HT1080 (cell line): ENCODE results near the gene ULBP3. TPM values are rescaled to one million over a fixed set of nuclear protein-coding genes. Genes with fewer than 3 reads are reported as not detected.
"Not testable (repeated sequence)": the region's sequence is repeated elsewhere in the genome, so short reads cannot be mapped to it uniquely, and the experiment has no call there.

Experiments
- DNase-seq: peaks from one replicate; pipeline ENCODE4 v3.0.0-alpha.2; 2015; ENCODE audit warnings: low read depth
- total RNA-seq: library from RNA; depleted of rRNA; stranded (reverse); fragments of >200 nt; shearing (Covaris generic); gene quantifications from 2 replicates; pipeline ENCODE4 v1.2.3, GENCODE V29; 2014

The ULBP3 gene
- total RNA-seq, 1 experiment from 2014 or later = 18.3 TPM

DNA sequence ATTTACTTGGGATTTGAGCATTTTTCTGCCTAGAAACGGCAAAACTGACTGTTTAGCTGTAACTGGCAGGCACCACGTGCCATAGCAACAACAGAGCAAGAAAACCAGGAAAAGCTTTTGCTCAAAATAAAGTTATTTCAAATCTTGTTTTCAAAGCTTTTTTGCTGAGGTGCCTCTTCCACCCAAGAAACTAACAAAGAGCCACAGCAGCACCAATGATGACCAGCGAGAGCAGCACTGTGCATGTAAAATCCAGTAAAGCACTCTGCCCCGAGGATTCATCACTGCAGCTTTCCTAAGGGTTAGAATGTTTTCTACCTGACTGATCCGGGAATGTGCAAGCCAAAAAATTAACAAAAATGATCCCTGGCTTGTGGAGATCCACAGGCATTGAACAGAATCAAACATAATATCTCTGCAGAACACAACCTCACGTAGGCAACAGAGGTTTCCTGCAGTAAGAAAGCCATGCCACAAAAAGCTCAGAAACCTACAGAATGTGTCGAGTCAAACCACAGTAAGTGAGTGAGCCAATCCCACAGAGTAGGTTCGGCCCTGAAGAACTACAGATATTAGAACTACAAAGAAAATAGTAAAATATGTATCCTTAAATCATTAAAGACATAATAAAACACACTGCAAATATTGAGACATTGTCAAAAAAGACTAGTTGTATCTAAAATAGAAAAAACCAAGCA is 7.4 kb upstream of the ULBP3 start:
- peak; percentile 18 for DNase-seq

DNA sequence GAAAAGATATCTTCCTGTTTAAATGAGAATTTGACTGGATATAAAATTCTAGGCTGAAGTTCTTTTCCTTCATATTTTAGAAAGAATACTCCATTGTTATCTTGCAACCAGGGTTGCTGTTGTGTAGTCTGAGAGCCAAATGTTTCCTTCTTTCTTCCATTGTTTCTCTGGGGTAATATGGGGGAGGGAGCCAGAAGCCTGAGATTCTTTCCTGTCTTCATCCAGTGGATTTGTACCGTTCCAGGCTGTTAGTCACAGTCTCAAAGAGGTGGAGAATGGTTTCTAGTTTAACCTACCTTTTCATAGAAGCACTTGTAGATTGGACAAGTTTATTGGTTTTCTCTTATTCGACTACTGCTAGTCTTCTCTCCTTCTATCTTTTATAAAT is 6.1 kb upstream of the ULBP3 start:
- no peak for DNase-seq

DNA sequence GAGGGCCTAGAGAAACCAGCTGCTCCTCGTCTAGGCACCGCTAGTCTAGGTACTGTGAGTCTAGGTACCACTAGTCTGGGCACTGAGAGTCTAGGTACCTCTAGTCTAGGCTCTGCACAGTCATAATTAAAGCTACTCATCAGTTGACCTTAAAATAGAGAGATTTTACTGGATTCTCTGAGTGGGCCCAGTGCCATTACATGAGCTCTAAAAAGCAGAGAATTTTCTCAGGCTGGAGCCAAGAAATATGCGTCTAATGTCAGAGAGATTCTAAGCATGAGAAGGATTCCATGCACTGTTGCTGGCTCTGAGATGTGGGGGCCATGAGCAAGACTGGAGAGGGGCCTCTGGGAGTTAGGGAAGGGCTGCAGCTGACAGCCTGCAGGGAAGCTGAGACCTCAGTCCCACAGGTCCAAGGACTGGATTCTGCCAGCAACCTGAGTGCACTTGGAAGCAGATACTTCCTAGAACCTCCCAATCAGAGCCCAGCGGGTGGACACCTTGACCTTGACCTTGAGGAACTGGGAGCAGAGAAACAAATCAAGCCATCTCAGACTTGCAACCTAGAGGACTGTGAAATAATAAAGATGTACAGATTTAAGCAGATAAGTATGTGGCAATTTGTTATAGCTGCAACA is 5.6 kb upstream of the ULBP3 start:
- not testable (repeated sequence) for DNase-seq

DNA sequence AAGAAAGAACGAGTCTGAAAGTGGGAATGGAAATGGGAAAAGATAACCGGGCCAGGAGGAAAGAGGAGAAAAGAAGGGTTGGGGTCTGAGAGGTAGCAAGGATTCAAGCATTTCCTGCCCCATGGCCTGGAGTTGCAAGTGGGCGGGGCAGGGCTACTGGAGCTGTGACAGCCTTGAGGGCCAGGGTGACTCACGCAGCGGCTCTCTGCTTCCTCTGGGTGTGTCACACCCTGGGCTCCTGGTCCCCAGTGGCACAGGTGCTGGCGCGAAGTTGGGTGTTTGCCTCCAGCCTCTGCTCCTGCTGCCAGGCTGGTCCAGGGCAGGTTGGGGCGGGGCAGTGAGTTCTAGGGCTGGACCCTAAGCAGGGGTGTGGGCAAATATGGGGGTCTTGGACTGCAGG is 3.3 kb upstream of the ULBP3 start:
- peak; percentile 77 for DNase-seq

DNA sequence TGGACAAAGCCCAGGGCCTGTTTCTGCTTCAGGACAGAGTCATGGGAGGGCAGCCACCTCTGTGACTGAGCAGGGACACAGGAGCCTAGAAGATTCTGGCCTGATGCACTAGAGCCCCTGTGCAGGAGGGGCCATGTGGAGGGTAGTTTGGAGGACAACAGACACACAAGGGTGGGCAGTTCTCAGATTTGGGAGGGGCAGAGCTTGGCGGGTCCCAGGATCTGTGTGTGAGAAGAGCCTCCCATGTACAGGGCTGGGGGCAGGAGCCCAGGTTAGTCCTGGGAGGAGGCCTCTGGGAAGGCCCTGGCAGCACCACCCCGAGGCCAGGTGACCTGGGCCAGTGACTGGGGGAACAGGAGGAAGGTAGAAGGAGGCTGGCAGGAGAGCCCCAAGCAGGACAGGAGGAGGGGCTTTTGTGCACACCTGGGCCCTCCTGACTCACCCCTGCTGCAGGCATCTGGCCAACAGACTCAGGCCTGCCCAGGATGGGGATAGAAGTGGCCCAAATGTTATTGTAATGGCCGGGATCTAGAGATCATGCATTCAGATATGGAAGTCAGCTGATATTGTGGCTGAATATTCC is 1.4 kb upstream of the ULBP3 start:
- DNase-seq = no peak

DNA sequence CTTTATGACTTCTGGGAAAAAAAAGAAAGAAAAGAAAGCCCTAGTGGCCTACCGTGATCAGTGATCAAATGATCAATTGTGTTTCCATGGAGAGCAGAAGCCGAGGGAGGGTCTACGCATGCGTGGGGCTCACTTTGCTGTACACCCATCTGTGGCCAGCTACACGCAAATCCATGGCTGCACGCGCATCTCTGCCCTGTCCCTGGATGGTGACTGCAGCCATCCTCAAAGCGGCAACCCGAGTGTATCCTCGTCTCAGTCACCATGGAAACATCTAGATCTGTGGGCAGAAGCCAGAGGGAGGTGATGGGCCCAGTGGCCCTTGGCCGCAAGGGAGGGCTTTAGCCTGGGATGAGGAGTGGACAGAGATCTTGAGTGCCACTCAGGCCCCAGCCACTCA is 785 bp upstream of the ULBP3 start:
- DNase-seq = no peak

DNA sequence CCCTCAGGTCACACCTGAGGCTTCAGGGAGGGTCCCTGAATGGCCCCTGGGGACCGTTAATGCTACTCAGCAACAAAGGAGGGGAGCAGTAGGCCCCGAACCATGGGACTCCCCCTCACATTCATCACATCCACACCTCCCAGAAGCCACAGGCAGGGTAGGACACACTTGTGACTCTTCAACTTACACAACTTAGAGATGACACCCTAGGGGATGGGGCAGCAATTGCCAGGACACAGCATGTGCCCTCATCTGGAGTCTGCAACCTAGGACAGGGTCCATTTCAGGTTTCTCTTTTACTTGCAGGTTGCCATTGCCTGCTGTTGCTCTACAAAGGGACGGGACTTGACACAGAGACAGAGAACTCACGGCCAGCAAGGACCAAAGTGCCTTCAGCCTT is 770 bp downstream of the ULBP3 start:
- DNase-seq = no peak

DNA sequence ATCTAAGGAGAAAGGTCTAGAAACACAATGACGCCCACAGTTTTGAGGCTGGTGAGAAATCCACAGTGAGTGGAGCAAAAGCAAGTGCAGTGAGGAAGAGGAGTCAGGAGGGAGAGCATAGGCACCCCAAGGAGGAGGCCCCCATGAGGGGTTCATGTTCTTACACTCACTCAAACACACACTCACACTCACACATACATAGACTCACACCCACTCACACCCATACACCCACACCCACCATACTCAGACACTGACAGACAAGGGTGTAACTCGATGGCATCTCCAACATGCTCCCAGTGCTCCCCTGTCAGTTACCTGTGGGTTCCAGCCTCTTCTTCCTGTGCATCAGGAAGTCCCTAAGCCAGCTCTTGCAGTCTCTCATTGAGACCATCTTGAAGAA is 3.8 kb downstream of the ULBP3 start:
- no peak for DNase-seq

DNA sequence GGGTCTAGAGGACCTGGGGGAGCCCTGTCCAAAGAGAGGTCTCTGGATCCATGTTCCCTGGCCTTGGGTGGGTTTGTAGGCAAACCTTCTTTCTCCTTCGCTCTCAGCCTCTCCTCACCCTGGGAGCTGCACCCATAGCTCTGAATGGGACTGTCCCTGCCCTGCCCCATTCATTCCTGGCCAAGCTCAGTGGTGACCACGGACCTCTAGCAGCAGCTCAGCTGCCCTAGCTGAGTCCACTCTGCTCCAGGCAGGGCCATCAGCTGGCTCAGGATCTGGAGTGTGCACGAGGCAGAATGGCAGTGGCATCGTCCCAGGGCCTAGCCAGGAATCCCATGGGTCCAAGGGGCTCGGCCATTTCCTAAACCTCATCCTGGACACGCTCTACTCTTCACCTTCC is 5.3 kb downstream of the ULBP3 start:
- DNase-seq = no peak

DNA sequence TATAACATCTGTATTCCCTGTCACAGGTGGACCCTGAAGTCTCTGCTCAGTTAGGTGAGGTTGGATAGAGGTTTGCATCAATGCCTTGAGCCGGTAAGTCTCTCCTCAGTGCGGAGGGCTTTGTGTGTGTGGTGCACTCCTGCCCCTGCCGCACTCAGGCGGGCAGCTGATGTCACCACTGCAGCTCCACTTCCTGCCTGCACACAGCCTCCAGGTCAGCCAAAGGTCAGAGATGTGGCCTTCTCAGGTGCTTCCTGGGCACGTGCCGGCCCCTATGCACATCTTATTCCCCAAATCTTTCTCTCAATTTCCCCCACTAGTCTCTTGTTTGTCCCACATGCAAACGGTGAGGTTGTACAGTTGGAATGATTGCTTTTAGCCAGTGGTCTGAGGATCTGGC is 8.9 kb downstream of the ULBP3 start:
- not testable (repeated sequence) for DNase-seq

DNA sequence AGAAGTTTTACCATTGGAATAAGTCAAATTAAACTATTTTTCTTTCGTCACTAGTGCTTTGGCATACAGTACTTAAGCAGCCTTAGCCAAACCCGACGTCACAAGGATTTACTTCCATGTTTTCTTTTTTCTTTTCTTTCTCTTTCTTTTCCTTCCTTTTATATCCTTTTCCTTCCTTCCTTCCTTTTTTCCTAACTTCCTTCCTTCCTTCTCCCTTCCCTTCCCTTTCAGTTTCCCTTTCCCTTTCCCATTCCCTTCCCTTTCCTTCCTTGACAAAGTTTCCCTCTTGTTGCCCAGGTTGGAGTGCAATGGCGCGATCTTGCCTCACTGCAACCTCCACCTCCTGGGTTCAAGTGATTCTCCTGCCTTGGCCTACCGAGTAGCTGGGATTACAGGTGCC is 9.9 kb downstream of the ULBP3 start:
- DNase-seq = no peak

DNA sequence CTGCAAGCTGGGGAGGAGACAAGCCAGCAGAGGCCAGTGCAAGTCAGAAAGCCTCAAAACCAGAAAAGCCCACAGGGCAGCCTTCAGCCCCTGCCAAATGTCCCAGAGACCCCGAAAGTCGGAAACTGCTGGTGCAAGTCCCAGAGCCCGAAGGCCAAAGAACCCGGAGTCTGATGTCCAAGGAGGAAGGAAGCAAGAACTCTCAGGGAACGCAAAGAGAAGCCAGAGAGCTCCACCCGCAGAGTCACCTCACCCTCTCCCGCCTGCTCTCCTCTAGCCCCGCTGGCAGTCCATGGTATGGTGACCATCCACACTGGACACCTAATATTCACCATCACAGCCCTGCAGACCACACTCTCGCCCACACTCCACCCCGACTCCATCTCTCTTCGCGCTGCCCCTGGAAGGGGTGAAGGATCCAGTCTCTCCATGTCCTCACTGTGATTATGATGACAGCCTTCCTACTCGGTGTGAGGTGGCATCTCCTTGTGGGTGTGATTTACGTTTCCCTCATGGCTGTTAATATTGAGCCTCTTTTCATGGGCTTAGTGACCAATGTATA is 10.6 kb downstream of the ULBP3 start:
- no peak for DNase-seq

DNA sequence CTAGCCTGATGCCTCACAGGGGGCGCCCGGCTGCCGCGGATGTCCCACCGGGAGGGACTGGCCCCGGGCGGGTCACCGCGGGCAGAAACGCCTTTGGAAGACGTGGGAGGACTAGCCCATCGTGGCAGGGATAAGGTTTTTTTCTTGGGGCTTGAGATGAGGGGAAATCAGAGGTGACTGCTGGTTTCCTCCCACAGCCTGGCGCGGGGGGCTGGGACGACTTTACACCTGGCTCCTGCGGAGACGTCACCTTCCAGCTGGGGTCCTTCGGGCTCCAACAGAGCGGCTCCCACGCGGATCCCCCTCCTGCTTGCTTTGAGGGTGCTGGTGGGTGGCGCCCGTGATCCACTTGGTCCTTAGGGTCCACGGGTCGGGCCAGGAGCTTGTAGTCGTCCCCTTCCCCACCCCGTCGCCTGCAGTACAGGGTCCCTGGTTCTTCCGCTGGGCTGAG is 11.4 kb downstream of the ULBP3 start:
- no peak for DNase-seq

DNA sequence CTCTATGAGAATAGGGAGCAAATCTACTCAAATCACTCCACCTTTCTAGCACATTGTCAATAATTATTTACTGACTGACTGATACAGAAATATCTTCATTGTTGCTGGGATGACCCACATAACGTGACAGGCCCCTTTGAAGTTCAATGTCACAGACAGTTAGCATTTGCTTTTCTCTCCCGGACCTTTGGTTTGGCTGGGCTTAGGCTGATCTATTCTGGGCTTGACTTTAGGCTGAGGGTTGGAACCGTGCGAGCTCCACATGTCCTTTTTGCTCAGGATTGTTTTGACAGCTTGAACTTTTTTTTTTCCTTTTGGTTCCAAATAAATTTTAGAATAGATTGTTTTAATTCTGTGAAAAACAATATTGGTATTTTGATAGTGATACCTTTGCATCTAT is 12.0 kb downstream of the ULBP3 start:
- no peak for DNase-seq

DNA sequence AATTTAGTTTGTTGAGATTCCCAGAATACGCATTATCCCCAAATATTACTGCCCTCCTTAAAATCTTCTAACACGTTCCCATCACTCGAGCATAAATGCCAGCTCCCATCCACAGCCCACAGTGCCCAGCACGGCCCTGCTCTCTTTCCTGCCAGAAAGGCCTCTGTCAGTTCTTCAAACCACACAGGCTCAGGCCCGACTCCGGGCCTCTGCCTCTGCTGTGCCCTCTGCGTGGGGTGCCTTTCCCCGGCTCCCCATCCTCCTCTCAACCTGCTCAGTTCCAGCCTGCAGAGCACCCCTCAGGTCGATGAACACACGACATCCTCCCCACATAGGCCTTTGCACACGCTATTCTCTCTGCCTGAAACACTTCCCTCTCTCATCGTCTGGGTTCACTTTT is 12.8 kb downstream of the ULBP3 start:
- DNase-seq = no peak

DNA sequence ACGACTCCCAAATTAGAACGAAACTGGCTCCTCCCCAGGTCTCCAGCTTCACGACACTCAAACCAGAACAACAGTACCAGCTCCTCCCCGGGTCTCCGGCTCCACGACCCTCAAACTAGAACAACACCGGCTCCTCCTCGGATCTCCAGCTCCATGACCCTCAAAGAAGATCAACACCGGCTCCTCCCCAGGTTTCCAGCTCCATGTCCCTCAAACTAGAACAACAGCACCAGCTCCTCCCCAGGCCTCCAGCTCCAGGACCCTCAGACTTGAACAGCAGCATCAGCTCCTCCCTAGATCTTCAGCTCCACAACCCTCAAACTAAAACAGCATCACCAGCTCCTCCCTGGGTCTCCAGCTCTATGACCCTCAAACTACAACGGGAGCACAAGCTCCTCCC is 13.8 kb downstream of the ULBP3 start:
- no peak for DNase-seq

DNA sequence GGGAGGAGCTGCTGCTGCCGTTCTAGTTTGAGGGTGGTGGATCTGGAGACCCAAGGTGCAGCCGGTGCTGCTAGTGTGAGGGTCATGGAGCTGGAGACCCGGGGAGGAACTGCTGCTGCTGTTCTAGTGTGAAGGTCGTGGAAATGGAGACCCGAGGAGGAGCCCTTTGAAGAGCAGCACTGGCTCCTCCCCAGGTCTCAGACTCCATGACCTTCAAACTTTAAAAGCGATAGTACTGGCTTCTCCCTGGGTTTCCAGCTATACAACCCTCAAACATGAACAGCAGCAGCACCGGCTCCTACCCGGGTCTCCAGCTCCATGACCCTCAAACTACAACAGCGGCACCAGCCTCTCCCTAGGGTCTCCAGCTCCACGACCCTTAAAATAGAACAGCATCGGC is 15.5 kb downstream of the ULBP3 start:
- no peak for DNase-seq

DNA sequence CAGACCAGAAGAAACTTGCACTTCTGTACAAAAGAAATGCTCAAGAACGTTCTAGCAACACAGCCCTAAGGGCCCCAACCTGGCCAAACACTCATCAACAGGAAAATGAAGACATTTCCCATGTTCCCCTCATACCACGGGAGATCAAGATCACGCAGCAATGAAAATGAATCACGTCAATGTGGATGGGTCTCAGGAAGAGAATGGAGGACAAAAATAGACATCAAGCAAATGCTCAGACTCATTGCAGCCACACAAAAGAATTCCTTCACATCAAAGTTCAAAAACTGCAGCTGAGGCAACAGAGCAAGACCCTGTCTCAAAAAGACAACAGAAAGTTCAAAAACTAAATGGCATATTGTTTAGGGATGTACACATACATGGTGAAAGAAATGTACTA is 18.1 kb downstream of the ULBP3 start:
- no peak for DNase-seq

DNA sequence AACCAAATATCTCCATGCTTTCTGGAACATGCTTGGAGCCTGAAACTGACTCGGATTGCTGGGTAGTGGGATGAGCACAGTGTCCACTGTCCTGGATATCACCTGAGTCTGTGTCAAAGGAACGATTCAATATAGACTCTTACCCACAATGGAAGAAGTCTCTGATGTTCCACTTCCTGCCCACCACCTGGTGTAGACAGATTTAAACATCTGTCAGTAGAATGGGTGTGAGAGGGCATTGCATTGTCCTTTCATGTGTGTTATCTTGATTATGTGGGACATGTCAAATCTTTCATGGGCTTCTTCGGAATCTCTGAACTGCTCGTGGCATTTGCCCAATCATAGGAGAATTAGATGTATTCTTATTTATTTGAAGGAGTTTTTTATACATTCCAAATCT is 20.8 kb downstream of the ULBP3 start:
- DNase-seq = no peak

DNA sequence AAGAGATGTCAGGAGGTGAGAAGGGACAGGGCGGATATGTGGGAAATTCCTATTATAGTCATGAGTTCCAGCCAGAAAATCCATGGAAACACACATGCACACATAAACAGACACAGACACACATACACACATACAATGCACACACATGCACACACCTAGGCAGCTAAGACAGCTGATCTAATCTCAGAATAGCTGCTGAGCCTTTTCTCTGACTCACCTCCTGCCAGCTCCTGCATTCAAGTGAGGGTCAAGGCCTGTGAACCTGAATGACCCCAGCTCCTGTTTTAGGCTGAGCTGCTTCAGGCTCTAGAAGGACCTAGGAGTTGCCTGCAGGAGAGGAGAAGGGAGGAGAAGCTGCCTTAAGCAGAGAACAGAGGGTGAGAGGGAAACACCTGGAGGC is 22.0 kb downstream of the ULBP3 start:
- DNase-seq = no peak

DNA sequence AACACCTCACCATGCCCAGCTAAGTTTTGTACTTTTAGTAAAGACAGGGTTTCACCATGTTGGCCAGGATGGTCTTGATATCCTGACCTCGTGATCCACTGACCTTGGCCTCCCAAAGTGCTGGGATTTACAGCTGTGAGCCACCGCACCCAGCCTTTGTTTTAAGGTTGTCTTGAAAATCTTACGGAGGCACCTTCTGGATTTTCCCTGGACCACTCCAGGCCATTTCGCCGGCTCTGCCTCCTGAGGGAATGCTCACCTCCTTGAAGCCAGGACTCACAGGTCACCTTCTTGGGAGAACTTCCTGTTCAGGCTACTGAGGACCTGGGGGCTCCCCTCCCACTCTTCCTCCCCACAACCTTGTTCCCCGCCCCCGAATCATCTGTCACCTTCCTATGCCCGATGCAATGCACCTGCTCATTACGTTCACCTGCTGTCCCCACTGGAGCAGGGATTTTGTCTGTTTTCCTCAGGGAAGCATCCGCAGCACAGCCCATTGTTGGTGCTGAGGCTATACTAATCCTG is 24.2 kb downstream of the ULBP3 start:
- no peak for DNase-seq
